A549 (cell line): ENCODE data around the gene KCNJ14. TPM values are rescaled to one million over a fixed set of nuclear protein-coding genes. Genes with fewer than 3 reads are reported as not detected.

Experiments
- ATAC-seq, 2 experiments: fragments of 200-7000 bp in 1 of 2; fragments of >200 bp in 1 of 2; cut with Nextera tagmentation in 1 of 2; cut with Tn5 transposase in 1 of 2; 3 replicates each; pipeline versions ENCODE4 v1.8.0 to v1.9.1; 2018 to 2020; ENCODE audit warnings: mild to moderate bottlenecking in 1 of 2, moderate library complexity in 1 of 2
- CTCF ChIA-PET: fragments of 300-600 bp; sonication (Branson Sonifier 250); formaldehyde crosslinking; extraction: SDS; loops from one replicate; lab custom pipeline; 2021; ENCODE audit warnings: antibody characterized with exemption, inconsistent platforms; lab: Yijun Ruan, JAX
- POLR2A ChIA-PET: fragments of 350-600 bp; formaldehyde crosslinking; extraction: SDS; loops from one replicate; lab custom pipeline; 2021; ENCODE audit warnings: antibody characterized with exemption, inconsistent platforms; lab: Yijun Ruan, JAX
- DNase-seq, 2 experiments: peaks; one replicate each; pipeline versions ENCODE4 v3.0.0 to v3.0.0-alpha.2; 2011 to 2016; ENCODE audit warnings: low read depth in 1 of 2, low spot score in 1 of 2
- FAIRE-seq: peaks from 2 replicates; lab custom pipeline; 2011; peaks lifted over from hg19 to GRCh38; lab: Jason Lieb, UNC
- H3K27ac ChIP-seq, 2 experiments: fragments of >200 bp; sonication (Bioruptor Twin); formaldehyde crosslinking; 3 replicates each; pipeline ENCODE4 v1.5.1; 2016 to 2017
- H3K4me1 ChIP-seq: fragments of >200 bp; sonication (Bioruptor Twin); formaldehyde crosslinking; 3 replicates; pipeline ENCODE4 v1.6.1; 2016
- H3K4me2 ChIP-seq: fragments of >200 bp; sonication (Bioruptor Twin); formaldehyde crosslinking; 3 replicates; pipeline ENCODE4 v1.6.1; 2016
- H3K4me3 ChIP-seq: fragments of >200 bp; sonication (Bioruptor Twin); formaldehyde crosslinking; 3 replicates; pipeline ENCODE4 v1.5.1; 2016
- H3K9me3 ChIP-seq: fragments of >200 bp; sonication (Bioruptor Twin); formaldehyde crosslinking; 3 replicates; pipeline ENCODE4 v1.6.1; 2016
- BCL3 ChIP-seq: fragments of >200 bp; sonication (Bioruptor Twin); formaldehyde crosslinking; IDR thresholded peaks from 3 replicates; pipeline ENCODE4 v1.6.1; 2016
- BHLHE40 ChIP-seq: IDR thresholded peaks from 2 replicates; pipeline ENCODE4 v1.6.1; 2012; ENCODE audit warnings: low read depth, low read length, inconsistent platforms
- CBX2 ChIP-seq: fragments of 200-600 bp; sonication (generic); IDR thresholded peaks from 2 replicates; pipeline ENCODE4 v1.6.1; 2016; ENCODE audit warnings: low read depth, mild to moderate bottlenecking, borderline replicate concordance
- CHD2 ChIP-seq: fragments of 150-350 bp; IDR thresholded peaks from 2 replicates; pipeline ENCODE4 v1.6.1; 2014; ENCODE audit warnings: low read length; ENCODE audit not compliant: partially characterized antibody
- CHD4 ChIP-seq: fragments of 200-600 bp; sonication (generic); IDR thresholded peaks from 2 replicates; pipeline ENCODE4 v1.6.1; 2016; ENCODE audit warnings: antibody characterized with exemption, mild to moderate bottlenecking, borderline replicate concordance
- CTCF ChIP-seq: fragments of >200 bp; sonication (Bioruptor Twin); formaldehyde crosslinking; IDR thresholded peaks from 3 replicates; pipeline ENCODE4 v1.5.1; 2016
- EHMT2 ChIP-seq: fragments of 200-600 bp; sonication (generic); IDR thresholded peaks from 2 replicates; pipeline ENCODE4 v1.6.1; 2016; ENCODE audit warnings: antibody characterized with exemption, low read depth, mild to moderate bottlenecking, moderate library complexity
- EP300 ChIP-seq, 2 experiments: fragments of >200 bp; sonication (Bioruptor Twin); formaldehyde crosslinking; IDR thresholded peaks; 2 replicates in 1 of 2; 3 replicates in 1 of 2; pipeline ENCODE4 v1.6.1; 2016 to 2017
- FOSB ChIP-seq: fragments of 250-450 bp; sonication (Bioruptor Pico); IDR thresholded peaks from 2 replicates; pipeline ENCODE4 v1.5.0; 2020; ENCODE audit warnings: mild to moderate bottlenecking, moderate library complexity
- FOSL2 ChIP-seq, 2 experiments: fragments of 450-650 bp in 1 of 2; fragments of >200 bp in 1 of 2; sonication (Bioruptor Twin) in 1 of 2; formaldehyde crosslinking; IDR thresholded peaks; 2 replicates each; pipeline versions ENCODE4 v1.5.0 to v1.6.1; 2016 to 2020; ENCODE audit warnings: mild to moderate bottlenecking in 1 of 2, moderate library complexity in 1 of 2
- GATA3 ChIP-seq: IDR thresholded peaks from 2 replicates; pipeline ENCODE4 v1.6.1; 2012; ENCODE audit warnings: borderline replicate concordance
- HES2 ChIP-seq: fragments of >200 bp; sonication (Bioruptor Twin); formaldehyde crosslinking; IDR thresholded peaks from 2 replicates; pipeline ENCODE4 v1.6.1; 2016
- NPAS2 ChIP-seq: fragments of 250-450 bp; sonication (Bioruptor Pico); IDR thresholded peaks from 2 replicates; pipeline ENCODE4 v1.8.0; 2022; ENCODE audit warnings: mild to moderate bottlenecking, moderate library complexity, borderline replicate concordance
- PHF8 ChIP-seq: fragments of 200-600 bp; sonication (generic); IDR thresholded peaks from 2 replicates; pipeline ENCODE4 v1.6.1; 2016; ENCODE audit warnings: low read depth, mild to moderate bottlenecking, antibody characterized with exemption, moderate library complexity, borderline replicate concordance
- SREBF2 ChIP-seq: fragments of 450-650 bp; IDR thresholded peaks from 2 replicates; pipeline ENCODE4 v1.6.1; 2014; ENCODE audit warnings: mild to moderate bottlenecking, moderate library complexity
- TFCP2L1 ChIP-seq: fragments of 250-450 bp; sonication (Bioruptor Pico); IDR thresholded peaks from 2 replicates; pipeline ENCODE4 v1.5.0; 2021; ENCODE audit warnings: mild to moderate bottlenecking
- TP53 ChIP-seq: fragments of 250-450 bp; sonication (Bioruptor Pico); IDR thresholded peaks from 2 replicates; pipeline ENCODE4 v1.5.0; 2021; ENCODE audit warnings: mild to moderate bottlenecking, moderate library complexity
- ZNF302 ChIP-seq: fragments of 250-450 bp; sonication (Bioruptor Pico); IDR thresholded peaks from 2 replicates; pipeline ENCODE4 v1.9.0; 2021; ENCODE audit warnings: inconsistent platforms, mild to moderate bottlenecking, moderate library complexity
- WGBS: methylation state at CpG from one replicate; pipeline ENCODE4 v1.1.6; 2017; ENCODE audit errors: missing lambda C conversion rate; 5-methylcytosine and 5-hydroxymethylcytosine counted together
- polyA plus RNA-seq, 4 experiments: library from polyadenylated mRNA; depleted of rRNA in 3 of 4; stranded (reverse); fragments of >200 nt; fragmentation: RNase III in 1 of 4; extraction: RNeasy Plus Mini Kit Qiagen cat#74134 plus additional on column Dnase treatment in 1 of 4; gene quantifications; 2 replicates in 3 of 4; 3 replicates in 1 of 4; pipeline ENCODE4 v1.2.3, GENCODE V29; 2011 to 2017

The KCNJ14 gene
- polyA plus RNA-seq, 2 of the 4 experiments (the other 2 are of a cell fraction): 1.3 to 1.9 TPM

- no peak for TF ChIP-seq EP300 (IDR thresholded peaks at IDR 0.05)
- TF ChIP-seq TFCP2L1 (CRISPR knock-in tag): no peak
Observed at GRCh38 chr19:48455908-48456562, 661 bp downstream of the KCNJ14 start (continued).

- 95% methylated on average over 4 of the region's 4 CpGs for WGBS
- FAIRE-seq: no peak
- Histone ChIP-seq H3K9me3 (no peaks in the 10 kb centered on the region), H3K4me2 (no peak overlapping the region), H3K4me3 (no peak overlapping the region), H3K4me1 (no peaks in the 10 kb centered on the region), H3K27ac (no peak overlapping the region)
- no peak for ATAC-seq
- no peak for TF ChIP-seq BCL3
- no peak for TF ChIP-seq FOSB (CRISPR knock-in tag)
- no peak for TF ChIP-seq NPAS2 (CRISPR knock-in tag)
- TF ChIP-seq HES2: no peak
- ChIA-PET POLR2A (interaction anchor here (0.7 to 1.1 kb wide), 2 partner anchors 138 to 163 kb away, joined by 3 to 4 read pairs; partner anchors contain the start of gene SPHK2), CTCF (interaction anchor here (0.6 to 1.9 kb wide), 10 partner anchors 9 to 133 kb away, joined by 3 to 7 read pairs (median 4); partner anchors contain the start of gene GRWD1)
- DNase-seq: no peak
Observed at GRCh38 chr19:48456864-48457263, 1.5 kb downstream of the KCNJ14 start.

GRCh38 chr19:48458016-48458415 lies 2.6 kb downstream of the KCNJ14 start:
- Histone ChIP-seq H3K9me3 (no peaks in the 10 kb centered on the region), H3K4me3 (no peak overlapping the region), H3K27ac (no peak overlapping the region)
- POLR2A ChIA-PET: no interaction called here
- FAIRE-seq (no peak), DNase-seq (no peak)
- no peak for TF ChIP-seq NPAS2 (CRISPR knock-in tag)
- no peak for TF ChIP-seq CBX2
- no peak for TF ChIP-seq CHD2
- TF ChIP-seq HES2: no peak
- TF ChIP-seq TP53 (CRISPR knock-in tag): no peak
- no peak for TF ChIP-seq EHMT2
- no peak for TF ChIP-seq CHD4
- TF ChIP-seq BHLHE40: no peak
- TF ChIP-seq FOSL2 (IDR thresholded peaks at IDR 0.05): no peak
- no peak for TF ChIP-seq FOSL2 (CRISPR knock-in tag; IDR thresholded peaks at IDR 0.05)
- TF ChIP-seq PHF8: no peak
- TF ChIP-seq TFCP2L1 (CRISPR knock-in tag): no peak
- no peak for TF ChIP-seq SREBF2
- no peak for TF ChIP-seq ZNF302 (CRISPR knock-in tag)
- TF ChIP-seq GATA3: no peak
- TF ChIP-seq CTCF: no peak
- TF ChIP-seq, all 56 proteins: peak for 0
- no peak overlapping the region for H3K4me2 ChIP-seq
- CTCF ChIA-PET: interaction anchor here (0.6 to 1.9 kb wide), 9 partner anchors 9 to 137 kb away, joined by 3 to 7 read pairs (median 4); partner anchors contain the start of gene GRWD1
- no peaks in the 10 kb centered on the region for H3K4me1 ChIP-seq
- 93% methylated on average over 2 of the region's 2 CpGs for WGBS
- ATAC-seq: no peak
